Esophagus squamous epithelium (tissue), 5 donors: Measurements from ENCODE around the gene AIG1. TPM values are rescaled to one million over a fixed set of nuclear protein-coding genes. Genes with fewer than 3 reads are reported as not detected.
A peak's percentile ranks its signal among the peaks of the same experiment; 100 is the strongest.

Source experiments
- DNase-seq: peaks from one replicate; lab custom pipeline; 2025; lab: John Stamatoyannopoulos, UW
- H3K27ac ChIP-seq, 4 donors: fragments of 200-600 bp; sonication (generic); one replicate each; pipeline ENCODE4 v1.5.1; 2016 to 2019; ENCODE audit warnings: mild to moderate bottlenecking in 1 of 4
- H3K27me3 ChIP-seq, 4 donors: fragments of 200-600 bp; sonication (generic); 1 replicate in 3 of 4; 2 replicates in 1 of 4; pipeline versions ENCODE4 v1.5.1 to v1.6.0; 2017 to 2021; ENCODE audit warnings: antibody characterized with exemption in 1 of 4
- H3K36me3 ChIP-seq, 3 donors: fragments of 200-600 bp; sonication (generic); one replicate each; pipeline ENCODE4 v1.5.1; 2016 to 2019
- H3K4me1 ChIP-seq, 3 donors: fragments of 200-600 bp; sonication (generic); one replicate each; pipeline ENCODE4 v1.5.1; 2017 to 2019
- H3K4me3 ChIP-seq, 4 donors: fragments of 200-600 bp; sonication (generic); 1 replicate in 3 of 4; 2 replicates in 1 of 4; pipeline ENCODE4 v1.5.1; 2016 to 2019; ENCODE audit warnings: mild to moderate bottlenecking in 2 of 4, moderate library complexity in 1 of 4
- H3K9me3 ChIP-seq, 3 donors: fragments of 200-600 bp; sonication (generic); one replicate each; pipeline ENCODE4 v1.5.1; 2016 to 2019
- CTCF ChIP-seq, 6 experiments: fragments of 450-650 bp in 4 of 6; fragments of 200-600 bp in 2 of 6; sonication (generic) in 2 of 6; IDR thresholded peaks; one replicate each; pipeline ENCODE4 v1.5.1; 2016 to 2019; ENCODE audit warnings: antibody characterized with exemption in 6 of 6, mild to moderate bottlenecking in 4 of 6, moderate library complexity in 4 of 6
- POLR2A ChIP-seq, 4 donors: fragments of 450-650 bp; IDR thresholded peaks; one replicate each; pipeline ENCODE4 v1.6.1; 2017; ENCODE audit warnings: antibody characterized with exemption in 4 of 4, mild to moderate bottlenecking in 4 of 4, moderate library complexity in 3 of 4
- WGBS, 2 donors: methylation state at CpG; one replicate each; pipeline ENCODE4 v1.1.5; 2018; 5-methylcytosine and 5-hydroxymethylcytosine counted together
- intact Hi-C: fragments of 100-400 bp; cut with DNase I; formaldehyde crosslinking; loops from one replicate; pipeline ENCODE4 v1.15.0; 2022
- total RNA-seq, 4 donors: library from RNA; depleted of rRNA; stranded (reverse); fragments of >200 nt; gene quantifications; one replicate each; pipeline ENCODE4 v1.1.0, GENCODE V29; 2016
- donor health status: DM: yes; HTN: yes; CAD: no.

The AIG1 gene
- total RNA-seq, 4 donors from 2014 or later: 29.1 to 30.5 (median 29.9) TPM

- no peak for TF ChIP-seq POLR2A (IDR thresholded peaks at IDR 0.05)
- peak; percentile 18 to 62 (median 56) for TF ChIP-seq CTCF (IDR thresholded peaks at IDR 0.05)
- WGBS, 2 donors: 49% methylated on average over 5 of the region's 5 CpGs
- no peak overlapping the region for H3K4me3 ChIP-seq
- intact Hi-C loops: loop anchor here (10.0 kb wide), 1 partner anchor 332 kb away; no protein-coding TSS in a partner anchor
- no peaks in the 10 kb centered on the region for H3K9me3 ChIP-seq
- DNase-seq: no peak
- no peaks in the 10 kb centered on the region for H3K27me3 ChIP-seq
- H3K27ac ChIP-seq: no peak overlapping the region
- no peaks in the 10 kb centered on the region for H3K36me3 ChIP-seq
- no peaks in the 10 kb centered on the region for H3K4me1 ChIP-seq
Measured at GRCh38 chr6:143026696-143027449, 33.8 kb upstream of the AIG1 start.

GRCh38 chr6:143034689-143035334 lies 25.9 kb upstream of the AIG1 start:
- Histone ChIP-seq H3K4me3 (no peak overlapping the region), H3K4me1 (no peaks in the 10 kb centered on the region), H3K9me3 (no peaks in the 10 kb centered on the region), H3K27ac (no peak overlapping the region), H3K27me3 (no peaks in the 10 kb centered on the region), H3K36me3 (no peaks in the 10 kb centered on the region)
- WGBS, 2 donors: 49 to 70% methylated on average over 4 to 5 of the region's 9 CpGs
- DNase-seq: no peak
- intact Hi-C loops: no loop called here
- TF ChIP-seq CTCF (IDR thresholded peaks at IDR 0.05) (no peak), POLR2A (IDR thresholded peaks at IDR 0.05) (no peak)

GRCh38 chr6:143037470-143037869 lies 23.2 kb upstream of the AIG1 start:
- no peaks in the 10 kb centered on the region for H3K27me3 ChIP-seq
- no peak overlapping the region for H3K27ac ChIP-seq
- no peaks in the 10 kb centered on the region for H3K4me1 ChIP-seq
- TF ChIP-seq CTCF (IDR thresholded peaks at IDR 0.05) (no peak), POLR2A (IDR thresholded peaks at IDR 0.05) (no peak)
- no peak for DNase-seq
- no peaks in the 10 kb centered on the region for H3K36me3 ChIP-seq
- WGBS, 2 donors: 43 to 44% methylated on average over 2 of the region's 2 CpGs
- H3K9me3 ChIP-seq: no peaks in the 10 kb centered on the region
- no peak overlapping the region for H3K4me3 ChIP-seq
- intact Hi-C loops: no loop called here

GRCh38 chr6:143038833-143039232 lies 21.9 kb upstream of the AIG1 start:
- Histone ChIP-seq H3K4me3 (no peak overlapping the region), H3K36me3 (no peaks in the 10 kb centered on the region), H3K9me3 (no peaks in the 10 kb centered on the region), H3K27ac (no peak overlapping the region), H3K4me1 (no peaks in the 10 kb centered on the region), H3K27me3 (no peaks in the 10 kb centered on the region)
- no peak for DNase-seq
- intact Hi-C loops: no loop called here
- TF ChIP-seq POLR2A (IDR thresholded peaks at IDR 0.05): no peak
- no peak for TF ChIP-seq CTCF (IDR thresholded peaks at IDR 0.05)

GRCh38 chr6:143039548-143039947 lies 21.1 kb upstream of the AIG1 start:
- intact Hi-C loops: no loop called here

More at GRCh38 chr6:143039548-143039947, 21.1 kb upstream of the AIG1 start:
- 65 to 73% methylated on average over 4 of the region's 4 CpGs for WGBS, 2 donors
- no peak overlapping the region for H3K27ac ChIP-seq
- TF ChIP-seq CTCF (IDR thresholded peaks at IDR 0.05): no peak
- no peak for TF ChIP-seq POLR2A (IDR thresholded peaks at IDR 0.05)
- H3K36me3 ChIP-seq: no peaks in the 10 kb centered on the region
- H3K4me1 ChIP-seq: no peaks in the 10 kb centered on the region
- no peaks in the 10 kb centered on the region for H3K27me3 ChIP-seq
- H3K4me3 ChIP-seq: no peak overlapping the region
- H3K9me3 ChIP-seq: no peaks in the 10 kb centered on the region
- DNase-seq: no peak
